HUES48 (cell line): ENCODE measurements around the gene ZDHHC8.

ENCODE experiments used
- H3K27ac ChIP-seq: one replicate; pipeline ENCODE4 v1.7.0; 2013; ENCODE audit warnings: low read depth, low read length, inconsistent platforms
- H3K27me3 ChIP-seq: 2 replicates; pipeline ENCODE4 v1.6.1; 2013; ENCODE audit warnings: mild to moderate bottlenecking, low read length; ENCODE audit not compliant: control insufficient read depth, insufficient read depth
- H3K36me3 ChIP-seq: 2 replicates; pipeline ENCODE4 v1.6.1; 2013; ENCODE audit warnings: low read length; ENCODE audit not compliant: control insufficient read depth, insufficient read depth
- H3K4me1 ChIP-seq: 2 replicates; pipeline ENCODE4 v1.6.1; 2013; ENCODE audit warnings: mild to moderate bottlenecking, low read length; ENCODE audit not compliant: control insufficient read depth, insufficient read depth
- H3K4me3 ChIP-seq: 2 replicates; pipeline ENCODE4 v1.5.1; 2013; ENCODE audit warnings: mild to moderate bottlenecking, low read depth, low read length
- H3K9ac ChIP-seq: 2 replicates; pipeline ENCODE4 v1.6.1; 2013; ENCODE audit warnings: mild to moderate bottlenecking, low read depth, low read length, moderate library complexity
- H3K9me3 ChIP-seq: 2 replicates; pipeline ENCODE4 v1.6.1; 2013; ENCODE audit warnings: low read length; ENCODE audit not compliant: control insufficient read depth, insufficient read depth

ZDHHC8 gene

GRCh38 chr22:20089226-20089976 lies 42.2 kb upstream of the ZDHHC8 start:
- H3K4me3 ChIP-seq, result no peak overlapping the region
- no peak overlapping the region for H3K9ac ChIP-seq
- no peaks in the 10 kb centered on the region for H3K27me3 ChIP-seq
- H3K9me3 ChIP-seq, result no peaks in the 10 kb centered on the region
- no peak overlapping the region for H3K27ac ChIP-seq
- H3K4me1 ChIP-seq, result no peaks in the 10 kb centered on the region
- peaks cover 89% of the 10 kb centered on the region for H3K36me3 ChIP-seq

GRCh38 chr22:20089977-20090729 lies 41.5 kb upstream of the ZDHHC8 start:
- no peaks in the 10 kb centered on the region for H3K27me3 ChIP-seq
- no peak overlapping the region for H3K4me3 ChIP-seq
- H3K27ac ChIP-seq, result no peak overlapping the region
- H3K36me3 ChIP-seq, result peaks cover 97% of the 10 kb centered on the region
- no peaks in the 10 kb centered on the region for H3K4me1 ChIP-seq
- H3K9ac ChIP-seq, result no peak overlapping the region
- no peaks in the 10 kb centered on the region for H3K9me3 ChIP-seq

- peaks cover 99% of the 10 kb centered on the region for H3K36me3 ChIP-seq
- H3K27ac ChIP-seq, result no peak overlapping the region
- no peaks in the 10 kb centered on the region for H3K4me1 ChIP-seq
- no peaks in the 10 kb centered on the region for H3K27me3 ChIP-seq
- no peak overlapping the region for H3K4me3 ChIP-seq
- H3K9me3 ChIP-seq, result no peaks in the 10 kb centered on the region
- H3K9ac ChIP-seq, result no peak overlapping the region
These were observed 40.8 kb upstream of the ZDHHC8 start for GRCh38 chr22:20090730-20091240.

- Histone ChIP-seq H3K27ac (no peak overlapping the region), H3K36me3 (peaks cover 99% of the 10 kb centered on the region), H3K9me3 (no peaks in the 10 kb centered on the region), H3K4me3 (no peak overlapping the region), H3K27me3 (no peaks in the 10 kb centered on the region), H3K4me1 (no peaks in the 10 kb centered on the region), H3K9ac (no peak overlapping the region)
These were observed 39.7 kb upstream of the ZDHHC8 start for GRCh38 chr22:20091690-20092476.

GRCh38 chr22:20092477-20092854 lies 39.1 kb upstream of the ZDHHC8 start:
- Histone ChIP-seq H3K9ac (no peak overlapping the region), H3K36me3 (peaks cover 99% of the 10 kb centered on the region), H3K4me1 (no peaks in the 10 kb centered on the region), H3K27ac (no peak overlapping the region), H3K27me3 (no peaks in the 10 kb centered on the region), H3K9me3 (no peaks in the 10 kb centered on the region), H3K4me3 (no peak overlapping the region)

GRCh38 chr22:20093418-20094196 lies 38.0 kb upstream of the ZDHHC8 start:
- H3K9ac ChIP-seq, result no peak overlapping the region
- H3K27ac ChIP-seq, result no peak overlapping the region
- H3K36me3 ChIP-seq, result peaks cover 98% of the 10 kb centered on the region
- H3K4me3 ChIP-seq, result no peak overlapping the region
- H3K4me1 ChIP-seq, result no peaks in the 10 kb centered on the region
- no peaks in the 10 kb centered on the region for H3K27me3 ChIP-seq
- no peaks in the 10 kb centered on the region for H3K9me3 ChIP-seq

- H3K9ac ChIP-seq, result no peak overlapping the region
- no peaks in the 10 kb centered on the region for H3K4me1 ChIP-seq
- H3K36me3 ChIP-seq, result peaks cover 98% of the 10 kb centered on the region
- H3K9me3 ChIP-seq, result no peaks in the 10 kb centered on the region
- H3K27ac ChIP-seq, result no peak overlapping the region
- H3K4me3 ChIP-seq, result no peak overlapping the region
- H3K27me3 ChIP-seq, result no peaks in the 10 kb centered on the region
These were observed 37.3 kb upstream of the ZDHHC8 start for GRCh38 chr22:20094197-20094807.

GRCh38 chr22:20095521-20095920 lies 36.1 kb upstream of the ZDHHC8 start:
- no peak overlapping the region for H3K9ac ChIP-seq
- peaks cover 3% of the 10 kb centered on the region; the same call in 1 of the 2 replicates for H3K4me1 ChIP-seq
- no peaks in the 10 kb centered on the region for H3K27me3 ChIP-seq
- no peak overlapping the region for H3K27ac ChIP-seq
- H3K4me3 ChIP-seq, result no peak overlapping the region
- H3K36me3 ChIP-seq, result peaks cover 97% of the 10 kb centered on the region
- no peaks in the 10 kb centered on the region for H3K9me3 ChIP-seq

- Histone ChIP-seq H3K27me3 (no peaks in the 10 kb centered on the region), H3K9ac (no peak overlapping the region), H3K9me3 (no peaks in the 10 kb centered on the region), H3K4me3 (no peak overlapping the region), H3K27ac (no peak overlapping the region), H3K36me3 (peaks cover 96% of the 10 kb centered on the region), H3K4me1 (peaks cover 6% of the 10 kb centered on the region; the same call in 1 of the 2 replicates)
These were observed 34.8 kb upstream of the ZDHHC8 start for GRCh38 chr22:20096574-20097420.
